DOHH2 (cell line): ENCODE measurements around the gene SECISBP2.

ENCODE experiments used
- H3F3A ChIP-seq: fragments of 200-600 bp; sonication (generic), shearing (Covaris generic); 2 replicates; pipeline ENCODE4 v1.6.0; 2016; ENCODE audit warnings: antibody characterized with exemption, mild to moderate bottlenecking; ENCODE audit not compliant: control insufficient read depth, insufficient read depth
- H3K27ac ChIP-seq: fragments of 200-600 bp; sonication (generic); 2 replicates; pipeline ENCODE4 v1.5.1; 2014; ENCODE audit warnings: low read depth, mild to moderate bottlenecking, low read length, moderate library complexity
- H3K27me3 ChIP-seq: fragments of 200-600 bp; sonication (generic); 2 replicates; pipeline ENCODE4 v1.6.1; 2014; ENCODE audit warnings: mild to moderate bottlenecking, low read length, mixed read lengths; ENCODE audit not compliant: control insufficient read depth
- H3K36me3 ChIP-seq: fragments of 200-600 bp; sonication (generic); 2 replicates; pipeline ENCODE4 v1.6.1; 2014; ENCODE audit warnings: mild to moderate bottlenecking, low read length, moderate library complexity, mixed read lengths; ENCODE audit not compliant: control insufficient read depth
- H3K4me1 ChIP-seq: fragments of 200-600 bp; sonication (generic); 2 replicates; pipeline ENCODE4 v1.6.1; 2014; ENCODE audit warnings: mild to moderate bottlenecking, low read length, mixed read lengths; ENCODE audit not compliant: control insufficient read depth
- H3K4me2 ChIP-seq: fragments of 200-600 bp; sonication (generic); 2 replicates; pipeline ENCODE4 v1.6.0; 2014; ENCODE audit warnings: mild to moderate bottlenecking, low read length, moderate library complexity
- H3K4me3 ChIP-seq: fragments of 200-600 bp; sonication (generic); 2 replicates; pipeline ENCODE4 v1.5.1; 2014; ENCODE audit warnings: mild to moderate bottlenecking, low read length, mixed read lengths
- H3K79me2 ChIP-seq: fragments of 200-600 bp; sonication (generic); 2 replicates; pipeline ENCODE4 v1.6.1; 2014; ENCODE audit warnings: mild to moderate bottlenecking, low read length, mixed read lengths; ENCODE audit not compliant: control insufficient read depth
- H3K9me2 ChIP-seq: fragments of 200-600 bp; sonication (generic); replicated peaks from 2 replicates; pipeline ENCODE4 v1.6.1; 2014; ENCODE audit warnings: mild to moderate bottlenecking, low read length, mixed read lengths; ENCODE audit not compliant: control insufficient read depth
- H3K9me3 ChIP-seq: fragments of 200-600 bp; sonication (generic); 2 replicates; pipeline ENCODE4 v1.6.1; 2014; ENCODE audit warnings: antibody characterized with exemption, low read length, mixed read lengths; ENCODE audit not compliant: control insufficient read depth, insufficient read depth
- H4K20me1 ChIP-seq: fragments of 200-600 bp; sonication (generic); 2 replicates; pipeline ENCODE4 v1.6.0; 2014; ENCODE audit warnings: low read depth, mild to moderate bottlenecking, antibody characterized with exemption, low read length, moderate library complexity; ENCODE audit not compliant: control insufficient read depth, insufficient read depth
- CTCF ChIP-seq: fragments of 200-600 bp; sonication (generic); IDR thresholded peaks from one replicate; pipeline ENCODE4 v1.5.1; 2014; ENCODE audit warnings: antibody characterized with exemption, mild to moderate bottlenecking, low read depth, low read length; ENCODE audit not compliant: poor library complexity, severe bottlenecking
- EZH2phosphoT487 ChIP-seq: fragments of 200-600 bp; sonication (generic); IDR thresholded peaks from 2 replicates; pipeline ENCODE4 v1.6.1; 2017; ENCODE audit warnings: borderline replicate concordance, mild to moderate bottlenecking, antibody characterized with exemption, low read length, moderate library complexity, mixed read lengths

SECISBP2 gene

GRCh38 chr9:89311346-89312221 lies 6.7 kb upstream of the SECISBP2 start:
- TF ChIP-seq EZH2phosphoT487 = no peak
- TF ChIP-seq CTCF = no peak
- Histone ChIP-seq H3K36me3 (peaks cover 92% of the 10 kb centered on the region), H3K9me2 (no peaks in the 10 kb centered on the region), H4K20me1 (peaks cover 37% of the 10 kb centered on the region), H3K4me1 (peaks cover 68% of the 10 kb centered on the region), H3K4me3 (peak overlapping the region; percentile 95), H3K27me3 (no peaks in the 10 kb centered on the region), H3K79me2 (peaks cover 94% of the 10 kb centered on the region), H3F3A (peaks cover 62% of the 10 kb centered on the region), H3K9me3 (no peaks in the 10 kb centered on the region), H3K27ac (peak overlapping the region; percentile 89), H3K4me2 (peak overlapping the region; percentile 89)

- peaks cover 94% of the 10 kb centered on the region for H3K79me2 ChIP-seq
- H3K27ac ChIP-seq = peak overlapping the region; percentile 89
- H3K27me3 ChIP-seq = no peaks in the 10 kb centered on the region
- peak overlapping the region; percentile 89 for H3K4me2 ChIP-seq
- no peaks in the 10 kb centered on the region for H3K9me3 ChIP-seq
- peaks cover 68% of the 10 kb centered on the region for H3K4me1 ChIP-seq
- no peaks in the 10 kb centered on the region for H3K9me2 ChIP-seq
- peaks cover 65% of the 10 kb centered on the region for H3F3A ChIP-seq
- peaks cover 92% of the 10 kb centered on the region for H3K36me3 ChIP-seq
- peaks cover 37% of the 10 kb centered on the region for H4K20me1 ChIP-seq
- peak overlapping the region; percentile 95 for H3K4me3 ChIP-seq
- no peak for TF ChIP-seq EZH2phosphoT487
These were observed 6.1 kb upstream of the SECISBP2 start for GRCh38 chr9:89312222-89312571.

- H3K9me2 ChIP-seq = no peaks in the 10 kb centered on the region
- peak overlapping the region; percentile 95 for H3K4me3 ChIP-seq
- peaks cover 67% of the 10 kb centered on the region for H3F3A ChIP-seq
- H4K20me1 ChIP-seq = peaks cover 37% of the 10 kb centered on the region
- peak overlapping the region; percentile 89 for H3K27ac ChIP-seq
- H3K4me2 ChIP-seq = peak overlapping the region; percentile 89
- peaks cover 60% of the 10 kb centered on the region for H3K4me1 ChIP-seq
- H3K27me3 ChIP-seq = no peaks in the 10 kb centered on the region
- H3K36me3 ChIP-seq = peaks cover 86% of the 10 kb centered on the region
- no peaks in the 10 kb centered on the region for H3K9me3 ChIP-seq
- TF ChIP-seq CTCF (no peak), EZH2phosphoT487 (no peak)
- peaks cover 78% of the 10 kb centered on the region for H3K79me2 ChIP-seq
These were observed 4.5 kb upstream of the SECISBP2 start for GRCh38 chr9:89313842-89314241.

- Histone ChIP-seq H3K4me3 (peak overlapping the region; percentile 95), H3K9me2 (no peaks in the 10 kb centered on the region), H3K36me3 (peaks cover 85% of the 10 kb centered on the region), H3K9me3 (no peaks in the 10 kb centered on the region), H3K79me2 (peaks cover 78% of the 10 kb centered on the region), H3K4me1 (peaks cover 56% of the 10 kb centered on the region), H3K4me2 (peak overlapping the region; percentile 89), H3K27ac (peak overlapping the region; percentile 89), H3F3A (peaks cover 75% of the 10 kb centered on the region), H4K20me1 (peaks cover 37% of the 10 kb centered on the region), H3K27me3 (no peaks in the 10 kb centered on the region)
- TF ChIP-seq EZH2phosphoT487 = no peak
- TF ChIP-seq CTCF = no peak
These were observed 3.3 kb upstream of the SECISBP2 start for GRCh38 chr9:89314955-89315354.
